T-helper 22 cell (primary cell): Measurements from ENCODE around the gene RPTOR.

Experiments used
- DNase-seq: peaks from one replicate; pipeline ENCODE4 v3.0.0-alpha.2; 2020; ENCODE audit warnings: low read depth

The RPTOR gene

DNA sequence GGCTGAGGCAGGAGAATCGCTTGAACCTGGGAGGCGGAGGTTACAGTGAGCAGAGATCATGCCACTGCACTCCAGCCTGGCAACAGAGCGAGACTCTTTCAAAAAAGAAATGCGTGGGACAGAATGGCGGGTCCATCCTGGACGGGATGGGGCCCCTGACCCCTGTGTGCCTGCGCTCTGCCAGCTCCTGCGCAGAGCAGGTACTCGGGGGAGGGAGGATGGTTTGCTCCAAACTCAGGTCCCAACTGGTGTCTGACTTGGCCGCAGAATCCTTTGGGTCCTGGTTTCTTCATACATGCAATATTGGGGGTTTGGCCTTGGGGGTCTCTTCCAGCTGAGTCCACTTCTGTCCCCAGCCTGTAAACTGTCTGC, 457.4 kb downstream of the RPTOR start:
- DNase-seq, result no peak

GRCh38 chr17:81002409-81003361, 458.0 kb downstream of the RPTOR start:
- DNase-seq, result no peak

DNA sequence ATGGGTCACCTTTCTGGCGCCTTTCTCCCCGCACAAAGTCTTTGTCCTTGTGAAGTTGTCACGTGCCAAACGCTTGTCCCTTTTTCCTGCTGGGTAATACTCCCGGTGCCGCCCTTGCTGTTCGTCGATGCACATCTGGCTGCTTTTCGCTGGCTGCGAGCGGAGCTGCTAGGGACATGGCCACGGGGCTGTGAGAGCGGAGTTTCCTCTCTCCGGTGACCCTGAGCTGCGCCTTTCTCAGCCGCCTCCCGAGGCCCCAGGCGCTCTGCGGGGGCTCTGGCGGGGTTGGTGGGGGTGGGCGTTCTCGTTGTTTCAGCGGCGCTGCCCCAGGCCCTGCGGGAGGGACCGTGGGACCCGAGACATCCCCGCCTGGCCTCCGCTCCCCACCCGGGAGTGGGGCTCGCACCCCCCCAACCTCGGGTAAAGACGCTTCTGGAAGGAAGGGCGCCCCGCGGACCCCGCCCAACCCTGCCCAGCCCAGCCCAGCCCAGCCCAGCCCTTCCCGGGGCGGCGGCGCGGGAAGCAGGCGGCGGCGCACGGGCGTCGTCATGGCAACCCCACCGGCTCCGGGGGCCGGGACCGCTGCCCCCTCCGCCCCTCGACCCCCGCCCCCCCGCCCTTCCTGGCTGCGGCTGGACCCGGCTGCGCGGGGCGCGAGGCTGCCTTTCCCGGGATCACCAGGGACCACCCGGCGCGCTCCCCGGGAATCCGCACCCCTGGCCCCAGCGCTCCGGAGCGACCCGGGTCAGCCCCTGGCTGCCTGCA, 459.3 kb downstream of the RPTOR start:
- DNase-seq, result no peak

DNA sequence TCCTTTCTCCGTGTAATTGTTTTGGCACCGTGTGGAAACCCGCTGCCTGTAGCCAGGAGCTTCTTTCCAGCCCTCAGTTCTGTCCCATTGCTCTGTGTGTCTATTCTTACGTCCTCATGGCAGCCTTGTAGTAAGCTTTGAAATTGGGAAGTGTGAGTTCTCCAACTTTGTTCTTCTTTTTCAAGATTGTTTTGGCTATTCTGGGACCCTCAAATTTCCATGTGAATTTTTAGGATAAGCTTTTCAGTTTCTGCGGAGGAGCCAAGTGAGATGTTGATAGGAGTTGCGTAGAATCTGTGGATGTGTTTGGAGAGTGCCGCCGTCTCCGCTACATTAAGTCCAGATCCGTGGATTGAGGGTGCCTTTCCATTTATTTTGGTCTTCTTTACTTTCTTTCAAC, 462.3 kb downstream of the RPTOR start:
- no peak for DNase-seq

GRCh38 chr17:81008140-81008539, 463.5 kb downstream of the RPTOR start:
- no peak for DNase-seq

DNA sequence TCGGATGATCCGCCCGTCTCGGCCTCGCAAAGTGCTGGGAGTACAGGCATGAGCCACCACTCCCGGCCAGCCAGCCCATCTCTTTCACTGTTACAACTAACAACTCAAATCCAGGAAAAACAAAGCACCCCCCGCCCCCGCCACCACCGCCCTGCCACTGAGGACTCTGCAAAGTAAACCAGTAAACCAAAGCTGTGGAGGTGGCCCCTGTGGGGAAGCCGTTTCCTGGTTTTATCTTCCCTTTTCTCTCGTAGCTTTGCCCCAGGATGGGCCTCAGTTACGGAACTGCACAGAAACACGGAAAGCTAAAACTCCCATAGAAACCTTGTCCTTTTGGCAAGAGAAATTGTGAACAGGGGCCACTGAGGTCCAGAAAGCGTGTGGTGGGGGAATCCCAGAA, 464.5 kb downstream of the RPTOR start:
- no peak for DNase-seq

DNA sequence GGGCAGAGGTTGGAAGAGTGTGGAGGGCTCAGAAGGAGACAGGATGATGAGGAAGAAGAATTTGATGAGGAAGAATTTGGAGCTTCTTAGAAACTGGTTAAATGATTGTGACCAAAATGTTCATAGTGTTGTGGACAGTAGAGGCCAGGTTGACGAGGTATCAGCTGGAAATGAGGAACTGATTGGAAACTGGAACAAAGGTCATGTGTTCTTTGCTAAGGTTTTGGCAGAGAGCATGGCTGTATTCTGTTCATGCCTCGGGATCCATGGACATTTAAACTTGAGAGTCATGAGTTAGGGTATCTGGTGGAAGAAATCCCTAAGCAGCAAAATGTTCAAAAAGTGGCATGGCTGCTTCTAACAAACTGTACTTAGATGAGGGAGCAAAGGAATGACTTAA, 466.3 kb downstream of the RPTOR start:
- DNase-seq, result no peak

GRCh38 chr17:81011951-81012350, 467.3 kb downstream of the RPTOR start:
- no peak for DNase-seq

- DNase-seq, result no peak
These were observed 468.2 kb downstream of the RPTOR start for GRCh38 chr17:81012574-81013447.

GRCh38 chr17:81013642-81014041, 469.0 kb downstream of the RPTOR start:
- no peak for DNase-seq

GRCh38 chr17:81015136-81015535, 470.5 kb downstream of the RPTOR start:
- DNase-seq, result no peak
